ENCODE data around the gene CNGB1.

DNA sequence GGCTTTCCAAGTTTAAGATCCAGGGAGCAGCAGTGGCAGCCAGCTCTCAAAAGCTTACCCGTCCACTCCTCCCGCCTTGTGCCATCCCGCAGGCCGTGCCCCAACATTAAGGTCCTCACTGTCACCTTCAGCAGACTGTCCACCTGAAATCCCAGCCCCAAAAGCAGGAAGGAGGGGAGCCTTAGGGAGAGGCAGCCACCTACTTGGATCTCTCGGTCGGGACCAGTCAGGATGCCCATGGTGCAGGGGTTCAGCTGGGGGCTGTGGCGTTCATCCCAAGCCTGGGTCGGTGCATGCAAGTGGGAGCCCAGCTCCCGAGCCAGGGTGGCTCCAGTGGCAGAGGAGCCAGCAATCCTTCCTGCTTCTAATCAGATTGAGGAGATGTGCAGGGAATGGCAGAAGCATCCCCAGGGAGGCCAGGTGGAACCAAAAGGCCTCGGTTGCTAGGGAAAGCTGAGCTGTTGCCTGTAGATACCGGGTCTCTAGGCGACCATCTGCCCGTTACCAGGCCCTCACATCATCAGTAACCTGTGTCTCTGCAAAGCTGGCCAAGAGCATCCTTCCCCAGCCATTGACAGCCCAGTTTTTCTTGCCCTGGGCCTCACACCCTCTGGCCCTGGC lies 24.6 kb downstream of the CNGB1 start:
- TF ChIP-seq ZNF121 (CRISPR knock-in tag; IDR thresholded peaks at IDR 0.05), result no peak
- no peak for TF ChIP-seq ESRRA (CRISPR knock-in tag; IDR thresholded peaks at IDR 0.05; ENCODE audit: borderline replicate concordance)
- TF ChIP-seq, protein P1, sequence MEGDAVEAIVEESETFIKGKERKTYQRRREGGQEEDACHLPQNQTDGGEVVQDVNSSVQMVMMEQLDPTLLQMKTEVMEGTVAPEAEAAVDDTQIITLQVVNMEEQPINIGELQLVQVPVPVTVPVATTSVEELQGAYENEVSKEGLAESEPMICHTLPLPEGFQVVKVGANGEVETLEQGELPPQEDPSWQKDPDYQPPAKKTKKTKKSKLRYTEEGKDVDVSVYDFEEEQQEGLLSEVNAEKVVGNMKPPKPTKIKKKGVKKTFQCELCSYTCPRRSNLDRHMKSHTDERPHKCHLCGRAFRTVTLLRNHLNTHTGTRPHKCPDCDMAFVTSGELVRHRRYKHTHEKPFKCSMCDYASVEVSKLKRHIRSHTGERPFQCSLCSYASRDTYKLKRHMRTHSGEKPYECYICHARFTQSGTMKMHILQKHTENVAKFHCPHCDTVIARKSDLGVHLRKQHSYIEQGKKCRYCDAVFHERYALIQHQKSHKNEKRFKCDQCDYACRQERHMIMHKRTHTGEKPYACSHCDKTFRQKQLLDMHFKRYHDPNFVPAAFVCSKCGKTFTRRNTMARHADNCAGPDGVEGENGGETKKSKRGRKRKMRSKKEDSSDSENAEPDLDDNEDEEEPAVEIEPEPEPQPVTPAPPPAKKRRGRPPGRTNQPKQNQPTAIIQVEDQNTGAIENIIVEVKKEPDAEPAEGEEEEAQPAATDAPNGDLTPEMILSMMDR (IDR thresholded peaks at IDR 0.05), result no peak
- TF ChIP-seq, protein P2, sequence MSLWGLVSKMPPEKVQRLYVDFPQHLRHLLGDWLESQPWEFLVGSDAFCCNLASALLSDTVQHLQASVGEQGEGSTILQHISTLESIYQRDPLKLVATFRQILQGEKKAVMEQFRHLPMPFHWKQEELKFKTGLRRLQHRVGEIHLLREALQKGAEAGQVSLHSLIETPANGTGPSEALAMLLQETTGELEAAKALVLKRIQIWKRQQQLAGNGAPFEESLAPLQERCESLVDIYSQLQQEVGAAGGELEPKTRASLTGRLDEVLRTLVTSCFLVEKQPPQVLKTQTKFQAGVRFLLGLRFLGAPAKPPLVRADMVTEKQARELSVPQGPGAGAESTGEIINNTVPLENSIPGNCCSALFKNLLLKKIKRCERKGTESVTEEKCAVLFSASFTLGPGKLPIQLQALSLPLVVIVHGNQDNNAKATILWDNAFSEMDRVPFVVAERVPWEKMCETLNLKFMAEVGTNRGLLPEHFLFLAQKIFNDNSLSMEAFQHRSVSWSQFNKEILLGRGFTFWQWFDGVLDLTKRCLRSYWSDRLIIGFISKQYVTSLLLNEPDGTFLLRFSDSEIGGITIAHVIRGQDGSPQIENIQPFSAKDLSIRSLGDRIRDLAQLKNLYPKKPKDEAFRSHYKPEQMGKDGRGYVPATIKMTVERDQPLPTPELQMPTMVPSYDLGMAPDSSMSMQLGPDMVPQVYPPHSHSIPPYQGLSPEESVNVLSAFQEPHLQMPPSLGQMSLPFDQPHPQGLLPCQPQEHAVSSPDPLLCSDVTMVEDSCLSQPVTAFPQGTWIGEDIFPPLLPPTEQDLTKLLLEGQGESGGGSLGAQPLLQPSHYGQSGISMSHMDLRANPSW (CRISPR knock-in tag; conservative IDR thresholded peaks at IDR 0.05; ENCODE audit: low read depth), result no peak
- TF ChIP-seq, protein P3, sequence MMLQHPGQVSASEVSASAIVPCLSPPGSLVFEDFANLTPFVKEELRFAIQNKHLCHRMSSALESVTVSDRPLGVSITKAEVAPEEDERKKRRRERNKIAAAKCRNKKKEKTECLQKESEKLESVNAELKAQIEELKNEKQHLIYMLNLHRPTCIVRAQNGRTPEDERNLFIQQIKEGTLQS (CRISPR knock-in tag; conservative IDR thresholded peaks at IDR 0.05), result no peak

All from WTC11 (cell line).